Mesodermal cell (in vitro differentiated cells): ENCODE results near the gene TMIE.
"Not testable (repeated sequence)": the region's sequence is repeated elsewhere in the genome, so short reads cannot be mapped to it uniquely, and the experiment has no call there.

Experiments
- H3K27ac ChIP-seq: 2 replicates; pipeline ENCODE4 v1.7.0; 2013; ENCODE audit warnings: mild to moderate bottlenecking, low read depth, low read length, moderate library complexity; ENCODE audit not compliant: severe bottlenecking
- H3K36me3 ChIP-seq: 2 replicates; pipeline ENCODE4 v1.7.1; 2013; ENCODE audit warnings: mild to moderate bottlenecking, low read length, moderate library complexity; ENCODE audit not compliant: control insufficient read depth, insufficient read depth
- H3K4me1 ChIP-seq: one replicate; pipeline ENCODE4 v1.7.1; 2013; ENCODE audit warnings: mild to moderate bottlenecking, low read length; ENCODE audit not compliant: insufficient read depth, control insufficient read depth, poor library complexity, severe bottlenecking
- H3K4me3 ChIP-seq: 2 replicates; pipeline ENCODE4 v1.7.0; 2013; ENCODE audit warnings: low read length, control low read depth, mild to moderate bottlenecking; ENCODE audit not compliant: insufficient read depth, poor library complexity, severe bottlenecking; ENCODE audit errors: extremely low read depth
- H3K9me3 ChIP-seq: 2 replicates; pipeline ENCODE4 v1.7.1; 2013; ENCODE audit warnings: mild to moderate bottlenecking, low read length, moderate library complexity; ENCODE audit not compliant: control insufficient read depth
- WGBS, 2 experiments: methylation state at CpG; one replicate each; pipeline ENCODE4 v1.1.5; 2013; ENCODE audit warnings: missing lambda C conversion rate in 2 of 2; ENCODE audit not compliant: insufficient coverage in 2 of 2; 5-methylcytosine and 5-hydroxymethylcytosine counted together

Gene TMIE

GRCh38 chr3:46753127-46753526 is 51.9 kb downstream of the TMIE start:
- WGBS, 2 experiments = 92 to 94% methylated on average over 6 of the region's 6 CpGs
- not testable (repeated sequence) for H3K27ac ChIP-seq

DNA sequence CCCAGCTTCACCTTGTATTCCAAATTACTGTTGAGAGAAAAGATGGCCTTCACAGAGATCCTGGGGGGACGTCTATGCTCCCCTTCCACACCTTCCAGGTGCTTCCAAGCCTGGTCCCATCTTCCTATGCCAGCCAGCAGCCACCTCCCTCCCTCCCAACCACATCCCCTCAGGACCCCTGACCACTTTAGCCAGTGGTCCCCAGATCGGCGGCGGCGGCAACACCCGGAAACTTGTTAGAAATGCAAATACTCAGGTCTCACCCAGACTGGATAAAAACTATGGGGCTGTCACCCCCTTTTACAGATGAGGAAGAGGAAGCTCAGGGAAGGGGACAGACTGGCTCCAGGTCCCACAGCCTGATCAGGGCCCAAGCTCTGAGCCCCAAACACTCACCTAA is 54.5 kb downstream of the TMIE start:
- Histone ChIP-seq H3K9me3 (no peaks in the 10 kb centered on the region), H3K27ac (no peak overlapping the region), H3K4me3 (no peak overlapping the region), H3K4me1 (no peaks in the 10 kb centered on the region), H3K36me3 (no peaks in the 10 kb centered on the region)
- 67 to 96% methylated on average over 1 to 5 of the region's 6 CpGs for WGBS, 2 experiments

More at GRCh38 chr3:46753127-46753526, 51.9 kb downstream of the TMIE start:
- H3K4me3 ChIP-seq, H3K4me1 ChIP-seq, H3K9me3 ChIP-seq, H3K36me3 ChIP-seq: not testable (repeated sequence)

DNA sequence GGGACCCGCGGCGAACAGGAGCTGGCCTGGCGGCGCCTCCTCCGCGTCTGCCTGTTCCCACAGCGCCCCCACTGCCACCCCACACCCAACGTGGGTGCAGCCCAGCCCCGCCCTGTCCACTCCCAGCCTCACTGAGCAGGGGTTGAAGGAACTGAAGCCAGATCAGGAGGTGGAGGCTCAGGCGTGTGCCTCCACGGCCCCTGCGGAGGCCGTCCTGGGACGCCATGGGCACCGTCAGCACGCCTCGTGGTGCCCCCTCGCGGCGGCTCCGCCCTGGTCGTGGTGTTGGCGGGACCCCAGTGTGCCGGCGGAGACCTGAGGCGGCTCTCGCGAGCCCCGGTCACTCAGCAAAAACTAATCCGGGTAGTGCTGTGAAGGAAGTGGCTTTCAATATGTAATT is 55.5 kb downstream of the TMIE start:
- Histone ChIP-seq H3K27ac (no peak overlapping the region), H3K4me1 (no peaks in the 10 kb centered on the region), H3K4me3 (no peak overlapping the region), H3K36me3 (no peaks in the 10 kb centered on the region), H3K9me3 (no peaks in the 10 kb centered on the region)
- 96% methylated on average over 22 to 31 of the region's 31 CpGs for WGBS, 2 experiments

- H3K36me3 ChIP-seq = no peaks in the 10 kb centered on the region
- peaks cover 1% of the 10 kb centered on the region for H3K9me3 ChIP-seq
- no peak overlapping the region for H3K27ac ChIP-seq
- H3K4me1 ChIP-seq = no peaks in the 10 kb centered on the region
- WGBS, 2 experiments = 73 to 75% methylated on average over 4 of the region's 5 CpGs
- no peak overlapping the region for H3K4me3 ChIP-seq
Observed at GRCh38 chr3:46759239-46760167, 58.3 kb downstream of the TMIE start.
